OCI-LY7 (cell line): Measurements from ENCODE around the gene NRCAM. TPM values are rescaled to one million over a fixed set of nuclear protein-coding genes. Genes with fewer than 3 reads are reported as not detected.

Experiments
- BruUV-seq: library from RNA; stranded (reverse); fragments of 400-500 nt; replicated peaks from 2 replicates; lab custom pipeline; 2021; lab: Mats Ljungman, UMichigan
- CTCF ChIA-PET: fragments of 300-600 bp; sonication (Branson Sonifier 250); formaldehyde crosslinking; loops from one replicate; lab custom pipeline; 2022; ENCODE audit warnings: antibody characterized with exemption; ENCODE audit not compliant: unreplicated experiment; lab: Charles Lee
- POLR2A ChIA-PET: fragments of 300-600 bp; sonication (Branson Sonifier 250); formaldehyde crosslinking; loops from one replicate; lab custom pipeline; 2022; ENCODE audit warnings: antibody characterized with exemption; lab: Charles Lee
- DNase-seq: peaks from one replicate; pipeline ENCODE4 v3.0.0-alpha.2; 2015; ENCODE audit warnings: low spot score
- H2AFZ ChIP-seq: fragments of 200-600 bp; sonication (generic), shearing (Covaris generic); 2 replicates; pipeline ENCODE4 v1.6.1; 2014; ENCODE audit warnings: mild to moderate bottlenecking, antibody characterized with exemption, low read length, moderate library complexity
- H3K27ac ChIP-seq: fragments of 200-600 bp; sonication (generic); 2 replicates; pipeline ENCODE4 v1.5.1; 2014; ENCODE audit warnings: mixed run types, low read depth, mild to moderate bottlenecking, moderate library complexity, low read length, inconsistent platforms; ENCODE audit not compliant: poor library complexity, severe bottlenecking
- H3K36me3 ChIP-seq: fragments of 200-600 bp; sonication (generic); 2 replicates; pipeline ENCODE4 v1.6.1; 2014; ENCODE audit warnings: mild to moderate bottlenecking, antibody characterized with exemption, low read length, moderate library complexity, mixed read lengths; ENCODE audit not compliant: insufficient read depth
- H3K4me1 ChIP-seq: fragments of 200-600 bp; sonication (generic); 2 replicates; pipeline ENCODE4 v1.5.1; 2014; ENCODE audit warnings: mild to moderate bottlenecking, low read length; ENCODE audit not compliant: insufficient read depth, poor library complexity, severe bottlenecking
- H3K4me2 ChIP-seq: fragments of 200-600 bp; sonication (generic); 2 replicates; pipeline ENCODE4 v1.6.1; 2014; ENCODE audit warnings: mild to moderate bottlenecking, low read length
- H3K4me3 ChIP-seq: fragments of 200-600 bp; sonication (generic); 2 replicates; pipeline ENCODE4 v1.5.1; 2014; ENCODE audit warnings: mild to moderate bottlenecking, low read depth, low read length; ENCODE audit not compliant: poor library complexity, severe bottlenecking
- H3K79me2 ChIP-seq: fragments of 200-600 bp; sonication (generic); 2 replicates; pipeline ENCODE4 v1.6.1; 2016; ENCODE audit warnings: low read depth, mild to moderate bottlenecking, low read length, moderate library complexity, mixed read lengths; ENCODE audit not compliant: insufficient read depth
- H3K9me2 ChIP-seq: fragments of 200-600 bp; sonication (generic); 2 replicates; pipeline ENCODE4 v1.6.1; 2016; ENCODE audit warnings: mild to moderate bottlenecking, low read length, mixed read lengths; ENCODE audit not compliant: insufficient read depth
- H3K9me3 ChIP-seq: fragments of 200-600 bp; sonication (generic); 2 replicates; pipeline ENCODE4 v1.6.1; 2014; ENCODE audit warnings: mild to moderate bottlenecking, mixed run types, low read length, mixed read lengths
- H4K20me1 ChIP-seq: fragments of 200-600 bp; sonication (generic); 2 replicates; pipeline ENCODE4 v1.6.1; 2014; ENCODE audit warnings: mild to moderate bottlenecking, antibody characterized with exemption, low read length, moderate library complexity, mixed read lengths; ENCODE audit not compliant: insufficient read depth
- CTCF ChIP-seq: fragments of 200-600 bp; sonication (generic); conservative IDR thresholded peaks from 2 replicates; pipeline ENCODE4 v1.5.1; 2014; ENCODE audit warnings: mild to moderate bottlenecking, antibody characterized with exemption, low read length, moderate library complexity, mixed read lengths
- EZH2phosphoT487 ChIP-seq: fragments of 200-600 bp; sonication (generic); IDR thresholded peaks from 2 replicates; pipeline ENCODE4 v1.6.1; 2018; ENCODE audit warnings: low read depth, borderline replicate concordance, mild to moderate bottlenecking, mixed run types, antibody characterized with exemption, low read length, moderate library complexity, mixed read lengths
- intact Hi-C: fragments of 100-400 bp; cut with micrococcal nuclease; formaldehyde crosslinking; loops from one replicate; pipeline ENCODE4 v1.10.0; 2022; ENCODE audit not compliant: unreplicated experiment
- total RNA-seq, 2 experiments: library from RNA; depleted of rRNA in 1 of 2; stranded (reverse); fragments of >200 nt in 1 of 2; shearing (Covaris generic) in 1 of 2; gene quantifications; 2 replicates each; pipeline ENCODE4 v1.2.3, GENCODE V29; 2014 to 2022

NRCAM gene
- total RNA-seq, 2 experiments from 2014 or later: not detected

- DNase-seq: no peak
- Histone ChIP-seq H4K20me1 (no peaks in the 10 kb centered on the region), H3K9me3 (no peaks in the 10 kb centered on the region), H3K36me3 (no peaks in the 10 kb centered on the region), H3K4me2 (no peak overlapping the region), H3K4me3 (no peak overlapping the region), H3K79me2 (no peaks in the 10 kb centered on the region), H2AFZ (no peak overlapping the region), H3K9me2 (no peaks in the 10 kb centered on the region), H3K4me1 (no peaks in the 10 kb centered on the region), H3K27ac (no peak overlapping the region)
- TF ChIP-seq EZH2phosphoT487 (no peak), CTCF (no peak)
- POLR2A ChIA-PET: no interaction called here
- BruUV-seq: no TSS peak
- CTCF ChIA-PET: no interaction called here
- intact Hi-C loops: no loop called here
These were observed 88.3 kb downstream of the NRCAM start for GRCh38 chr7:108367946-108368345.

GRCh38 chr7:108367314-108367713 is 88.9 kb downstream of the NRCAM start:
- BruUV-seq: no TSS peak
- no peaks in the 10 kb centered on the region for H3K9me3 ChIP-seq
- TF ChIP-seq EZH2phosphoT487: no peak
- TF ChIP-seq CTCF: no peak
- POLR2A ChIA-PET: no interaction called here
- no peak overlapping the region for H3K4me2 ChIP-seq
- CTCF ChIA-PET: no interaction called here
- no peak overlapping the region for H2AFZ ChIP-seq
- H3K79me2 ChIP-seq: no peaks in the 10 kb centered on the region
- intact Hi-C loops: no loop called here
- no peak overlapping the region for H3K4me3 ChIP-seq
- no peaks in the 10 kb centered on the region for H3K9me2 ChIP-seq
- H4K20me1 ChIP-seq: no peaks in the 10 kb centered on the region
- H3K27ac ChIP-seq: no peak overlapping the region
- no peaks in the 10 kb centered on the region for H3K36me3 ChIP-seq
- H3K4me1 ChIP-seq: no peaks in the 10 kb centered on the region
- DNase-seq: no peak

- Histone ChIP-seq H3K9me3 (no peaks in the 10 kb centered on the region), H3K27ac (no peak overlapping the region), H4K20me1 (no peaks in the 10 kb centered on the region), H3K4me1 (no peaks in the 10 kb centered on the region), H3K36me3 (no peaks in the 10 kb centered on the region), H3K9me2 (no peaks in the 10 kb centered on the region), H3K79me2 (no peaks in the 10 kb centered on the region), H2AFZ (no peak overlapping the region), H3K4me3 (no peak overlapping the region), H3K4me2 (no peak overlapping the region)
- TF ChIP-seq EZH2phosphoT487 (no peak), CTCF (no peak)
- ChIA-PET POLR2A (interaction anchor here (1.1 kb wide), 1 partner anchor 9 kb away, joined by 3 read pairs; no protein-coding TSS in a partner anchor), CTCF (no interaction called here)
- intact Hi-C loops: no loop called here
- no TSS peak for BruUV-seq
- DNase-seq: no peak
These were observed 92.6 kb downstream of the NRCAM start for GRCh38 chr7:108363659-108364058.
